Smooth muscle cell (in vitro differentiated cells): ENCODE measurements around the gene TAAR9. TPM values are rescaled to one million over a fixed set of nuclear protein-coding genes. Genes with fewer than 3 reads are reported as not detected.
"Not testable (repeated sequence)": the region's sequence is repeated elsewhere in the genome, so short reads cannot be mapped to it uniquely, and the experiment has no call there.

Experiments used
- DNase-seq: peaks from one replicate; lab custom pipeline; 2025; ENCODE audit not compliant: unreplicated experiment; lab: John Stamatoyannopoulos, UW
- H2AFZ ChIP-seq: fragments of 200-600 bp; sonication (generic); 2 replicates; pipeline ENCODE4 v1.6.0; 2016; ENCODE audit warnings: antibody characterized with exemption, low read depth, mild to moderate bottlenecking
- H3F3A ChIP-seq: fragments of 200-600 bp; sonication (generic); 2 replicates; pipeline ENCODE4 v1.6.0; 2017; ENCODE audit warnings: antibody characterized with exemption, low read depth
- H3K27ac ChIP-seq: fragments of 200-600 bp; sonication (generic); 2 replicates; pipeline ENCODE4 v1.5.1; 2016; ENCODE audit warnings: low read depth, mild to moderate bottlenecking
- H3K27me3 ChIP-seq: fragments of 200-600 bp; sonication (generic); 2 replicates; pipeline ENCODE4 v1.6.1; 2016; ENCODE audit warnings: low read depth, mild to moderate bottlenecking
- H3K36me3 ChIP-seq: fragments of 200-600 bp; sonication (generic); 2 replicates; pipeline ENCODE4 v1.5.1; 2016; ENCODE audit warnings: low read depth
- H3K4me1 ChIP-seq: fragments of 200-600 bp; sonication (generic); 2 replicates; pipeline ENCODE4 v1.5.1; 2016; ENCODE audit warnings: low read depth
- H3K4me2 ChIP-seq: fragments of 200-600 bp; sonication (generic); 2 replicates; pipeline ENCODE4 v1.6.0; 2016; ENCODE audit warnings: mild to moderate bottlenecking
- H3K4me3 ChIP-seq: fragments of 200-600 bp; sonication (generic); 2 replicates; pipeline ENCODE4 v1.5.1; 2016; ENCODE audit warnings: mild to moderate bottlenecking
- H3K79me2 ChIP-seq: fragments of 200-600 bp; sonication (generic); 2 replicates; pipeline ENCODE4 v1.6.0; 2016; ENCODE audit warnings: low read depth, mild to moderate bottlenecking
- H3K9ac ChIP-seq: fragments of 200-600 bp; sonication (generic); 2 replicates; pipeline ENCODE4 v1.6.0; 2016; ENCODE audit warnings: low read depth
- H3K9me3 ChIP-seq: fragments of 200-600 bp; sonication (generic); replicated peaks from 2 replicates; pipeline ENCODE4 v1.5.1; 2016; ENCODE audit warnings: low read depth
- H4K20me1 ChIP-seq: fragments of 200-600 bp; sonication (generic); 2 replicates; pipeline ENCODE4 v1.6.0; 2016; ENCODE audit warnings: low read depth
- CTCF ChIP-seq: fragments of 200-600 bp; sonication (generic); IDR thresholded peaks from 2 replicates; pipeline ENCODE4 v1.5.1; 2017; ENCODE audit warnings: borderline replicate concordance, mild to moderate bottlenecking, antibody characterized with exemption; ENCODE audit not compliant: insufficient read depth, poor library complexity, severe bottlenecking
- WGBS: methylation state at CpG from one replicate; pipeline ENCODE4 v1.1.7; 2016; ENCODE audit warnings: low lambda C conversion rate; 5-methylcytosine and 5-hydroxymethylcytosine counted together
- polyA plus RNA-seq: library from polyadenylated mRNA; unstranded; fragments of >200 nt; fragmentation: Nextera tagmentation; extraction: Ambion mirVana; gene quantifications from 2 replicates; pipeline ENCODE4 v1.2.1, GENCODE V29; 2016
- total RNA-seq: library from RNA; depleted of rRNA; stranded (reverse); fragments of >200 nt; gene quantifications from 2 replicates; pipeline ENCODE4 v1.2.3, GENCODE V29; 2014

Gene TAAR9
- total and polyA plus RNA-seq, 2 experiments from 2014 or later = not detected

- no peaks in the 10 kb centered on the region for H3K36me3 ChIP-seq
- no peaks in the 10 kb centered on the region for H3K9me3 ChIP-seq
- no peaks in the 10 kb centered on the region for H3K27me3 ChIP-seq
- no peak overlapping the region for H3K27ac ChIP-seq
- H4K20me1 ChIP-seq = no peaks in the 10 kb centered on the region
- no peaks in the 10 kb centered on the region for H3K79me2 ChIP-seq
- no peak overlapping the region for H2AFZ ChIP-seq
- no peak overlapping the region for H3K9ac ChIP-seq
- no peak overlapping the region for H3K4me3 ChIP-seq
- WGBS = 78% methylated on average over 6 of the region's 6 CpGs
- H3K4me2 ChIP-seq = no peak overlapping the region
- H3K4me1 ChIP-seq = peaks cover 10% of the 10 kb centered on the region
- TF ChIP-seq CTCF = no peak
- no peak for DNase-seq
- H3F3A ChIP-seq = no peaks in the 10 kb centered on the region
Observed at GRCh38 chr6:132527791-132528190, 10.3 kb upstream of the TAAR9 start.

GRCh38 chr6:132530293-132530974 is 7.6 kb upstream of the TAAR9 start:
- no peak for DNase-seq
- Histone ChIP-seq H3K27ac (no peak overlapping the region), H3K79me2 (no peaks in the 10 kb centered on the region), H3K9ac (no peak overlapping the region), H4K20me1 (no peaks in the 10 kb centered on the region), H3K4me1 (peaks cover 10% of the 10 kb centered on the region), H3K27me3 (no peaks in the 10 kb centered on the region), H3K4me2 (peak overlapping the region; percentile 57), H3K9me3 (no peaks in the 10 kb centered on the region), H2AFZ (peak overlapping the region; percentile 60), H3K4me3 (no peak overlapping the region), H3K36me3 (no peaks in the 10 kb centered on the region), H3F3A (no peaks in the 10 kb centered on the region)
- 38% methylated on average over 9 of the region's 9 CpGs for WGBS
- TF ChIP-seq CTCF = peak; percentile 88

GRCh38 chr6:132534546-132534945 is 3.5 kb upstream of the TAAR9 start:
- not testable (repeated sequence) for DNase-seq, H3K36me3 ChIP-seq, H3K79me2 ChIP-seq, H3K27ac ChIP-seq, H3K4me1 ChIP-seq, H3K4me2 ChIP-seq, H3K4me3 ChIP-seq, H3K9me3 ChIP-seq, H3F3A ChIP-seq, H2AFZ ChIP-seq, H4K20me1 ChIP-seq, H3K27me3 ChIP-seq, H3K9ac ChIP-seq
- WGBS = 96% methylated on average over 2 of the region's 2 CpGs

GRCh38 chr6:132537145-132537544 is 932 bp upstream of the TAAR9 start:
- no peak for DNase-seq
- Histone ChIP-seq H3K4me2 (no peak overlapping the region), H3K79me2 (no peaks in the 10 kb centered on the region), H3K27ac (no peak overlapping the region), H3F3A (no peaks in the 10 kb centered on the region), H3K9me3 (no peaks in the 10 kb centered on the region), H3K4me3 (no peak overlapping the region), H3K27me3 (peaks cover 22% of the 10 kb centered on the region), H3K4me1 (no peaks in the 10 kb centered on the region), H4K20me1 (no peaks in the 10 kb centered on the region), H2AFZ (no peak overlapping the region), H3K36me3 (no peaks in the 10 kb centered on the region), H3K9ac (no peak overlapping the region)
- no peak for TF ChIP-seq CTCF
- WGBS = 89% methylated on average over 3 of the region's 3 CpGs
